Activated T-helper 17 cell treated with anti-CD3 and anti-CD28 coated beads, Interleukin-2, amount 50 U/mL, for 72 hours (primary cell): Measurements from ENCODE around the gene RAB6A. TPM values are rescaled to one million over a fixed set of nuclear protein-coding genes. Genes with fewer than 3 reads are reported as not detected.

Experiments
- ATAC-seq: fragments of 150-1000 bp; cut with Tn5 transposase; replicated peaks from 2 replicates; pipeline ENCODE4 v1.10.0; 2021; ENCODE audit warnings: mild to moderate bottlenecking, moderate library complexity
- H3K27ac Mint-ChIP-seq: one replicate; pipeline ENCODE4 v1.8.0; 2022; ENCODE audit warnings: mixed read lengths
- H3K27me3 Mint-ChIP-seq: one replicate; pipeline ENCODE4 v1.8.0; 2022; ENCODE audit warnings: mixed read lengths
- H3K36me3 Mint-ChIP-seq: one replicate; pipeline ENCODE4 v1.8.0; 2022; ENCODE audit warnings: low read depth, mild to moderate bottlenecking, mixed read lengths
- H3K4me1 Mint-ChIP-seq: one replicate; pipeline ENCODE4 v1.8.0; 2022; ENCODE audit warnings: mixed read lengths
- H3K4me3 Mint-ChIP-seq: one replicate; pipeline ENCODE4 v1.8.0; 2022; ENCODE audit warnings: mild to moderate bottlenecking, mixed read lengths
- H3K9me3 Mint-ChIP-seq: one replicate; pipeline ENCODE4 v1.8.0; 2022; ENCODE audit warnings: mixed read lengths
- total RNA-seq, 2 donors: library from RNA; stranded (reverse); gene quantifications; one replicate each; pipeline ENCODE4 v1.2.3, GENCODE V29; 2022

The RAB6A gene
- total RNA-seq, 2 donors from 2014 or later: 78.6 to 113 TPM

- peak overlapping the region; percentile 80 for H3K27ac Mint-ChIP-seq
- H3K4me1 Mint-ChIP-seq: peaks cover 11% of the 10 kb centered on the region
- no peaks in the 10 kb centered on the region for H3K36me3 Mint-ChIP-seq
- no peak overlapping the region for H3K4me3 Mint-ChIP-seq
- no peaks in the 10 kb centered on the region for H3K27me3 Mint-ChIP-seq
- no peak for ATAC-seq
- no peaks in the 10 kb centered on the region for H3K9me3 Mint-ChIP-seq
Measured at GRCh38 chr11:73663604-73664495, 97.0 kb downstream of the RAB6A start.

- no peaks in the 10 kb centered on the region for H3K9me3 Mint-ChIP-seq
- H3K4me1 Mint-ChIP-seq: peaks cover 11% of the 10 kb centered on the region
- no peaks in the 10 kb centered on the region for H3K36me3 Mint-ChIP-seq
- H3K27ac Mint-ChIP-seq: peak overlapping the region; percentile 51
- H3K27me3 Mint-ChIP-seq: no peaks in the 10 kb centered on the region
- ATAC-seq: peak; percentile 37
- no peak overlapping the region for H3K4me3 Mint-ChIP-seq
Measured at GRCh38 chr11:73662445-73663157, 98.3 kb downstream of the RAB6A start.

- ATAC-seq: peak; percentile 93
- H3K27me3 Mint-ChIP-seq: no peaks in the 10 kb centered on the region
- H3K4me1 Mint-ChIP-seq: peaks cover 11% of the 10 kb centered on the region
- H3K9me3 Mint-ChIP-seq: no peaks in the 10 kb centered on the region
- H3K36me3 Mint-ChIP-seq: no peaks in the 10 kb centered on the region
- H3K27ac Mint-ChIP-seq: no peak overlapping the region
- H3K4me3 Mint-ChIP-seq: peak overlapping the region; percentile 41
Measured at GRCh38 chr11:73661035-73661628, 99.7 kb downstream of the RAB6A start.

GRCh38 chr11:73660497-73661034 is 100.3 kb downstream of the RAB6A start:
- Mint-ChIP-seq H3K9me3 (no peaks in the 10 kb centered on the region), H3K27ac (no peak overlapping the region), H3K36me3 (no peaks in the 10 kb centered on the region), H3K4me1 (peaks cover 11% of the 10 kb centered on the region), H3K4me3 (peak overlapping the region; percentile 41), H3K27me3 (no peaks in the 10 kb centered on the region)
- ATAC-seq: peak; percentile 35

GRCh38 chr11:73659961-73660360 is 100.9 kb downstream of the RAB6A start:
- Mint-ChIP-seq H3K36me3 (no peaks in the 10 kb centered on the region), H3K27ac (no peak overlapping the region), H3K4me3 (peak overlapping the region; percentile 41), H3K9me3 (no peaks in the 10 kb centered on the region), H3K4me1 (peaks cover 11% of the 10 kb centered on the region), H3K27me3 (no peaks in the 10 kb centered on the region)
- no peak for ATAC-seq

- no peaks in the 10 kb centered on the region for H3K36me3 Mint-ChIP-seq
- H3K27me3 Mint-ChIP-seq: no peaks in the 10 kb centered on the region
- no peak overlapping the region for H3K27ac Mint-ChIP-seq
- ATAC-seq: no peak
- H3K9me3 Mint-ChIP-seq: no peaks in the 10 kb centered on the region
- H3K4me3 Mint-ChIP-seq: no peak overlapping the region
- H3K4me1 Mint-ChIP-seq: no peaks in the 10 kb centered on the region
Measured at GRCh38 chr11:73656985-73657384, 103.9 kb downstream of the RAB6A start.

- Mint-ChIP-seq H3K4me3 (no peak overlapping the region), H3K4me1 (no peaks in the 10 kb centered on the region), H3K27me3 (no peaks in the 10 kb centered on the region), H3K9me3 (no peaks in the 10 kb centered on the region), H3K27ac (peak overlapping the region; percentile 53), H3K36me3 (no peaks in the 10 kb centered on the region)
- no peak for ATAC-seq
Measured at GRCh38 chr11:73655686-73656085, 105.2 kb downstream of the RAB6A start.

- Mint-ChIP-seq H3K36me3 (no peaks in the 10 kb centered on the region), H3K4me3 (no peak overlapping the region), H3K27ac (peak overlapping the region; percentile 35), H3K9me3 (no peaks in the 10 kb centered on the region), H3K4me1 (no peaks in the 10 kb centered on the region), H3K27me3 (no peaks in the 10 kb centered on the region)
- ATAC-seq: no peak
Measured at GRCh38 chr11:73654482-73655021, 106.3 kb downstream of the RAB6A start.

GRCh38 chr11:73653996-73654395 is 106.9 kb downstream of the RAB6A start:
- peak overlapping the region; percentile 35 for H3K27ac Mint-ChIP-seq
- ATAC-seq: no peak
- H3K27me3 Mint-ChIP-seq: no peaks in the 10 kb centered on the region

GRCh38 chr11:73652856-73653559 is 107.9 kb downstream of the RAB6A start:
- no peaks in the 10 kb centered on the region for H3K4me1 Mint-ChIP-seq
- H3K27ac Mint-ChIP-seq: peak overlapping the region; percentile 35
- no peaks in the 10 kb centered on the region for H3K36me3 Mint-ChIP-seq
- ATAC-seq: no peak
- no peaks in the 10 kb centered on the region for H3K27me3 Mint-ChIP-seq
- no peaks in the 10 kb centered on the region for H3K9me3 Mint-ChIP-seq
- no peak overlapping the region for H3K4me3 Mint-ChIP-seq

More at GRCh38 chr11:73653996-73654395, 106.9 kb downstream of the RAB6A start:
- Mint-ChIP-seq H3K36me3 (no peaks in the 10 kb centered on the region), H3K4me3 (no peak overlapping the region), H3K4me1 (no peaks in the 10 kb centered on the region), H3K9me3 (no peaks in the 10 kb centered on the region)

GRCh38 chr11:73652046-73652730 is 108.7 kb downstream of the RAB6A start:
- Mint-ChIP-seq H3K27me3 (no peaks in the 10 kb centered on the region), H3K4me3 (no peak overlapping the region), H3K27ac (no peak overlapping the region), H3K9me3 (no peaks in the 10 kb centered on the region), H3K4me1 (no peaks in the 10 kb centered on the region), H3K36me3 (no peaks in the 10 kb centered on the region)
- no peak for ATAC-seq

- Mint-ChIP-seq H3K27me3 (no peaks in the 10 kb centered on the region), H3K9me3 (no peaks in the 10 kb centered on the region), H3K4me1 (peaks cover 5% of the 10 kb centered on the region), H3K27ac (no peak overlapping the region), H3K4me3 (no peak overlapping the region), H3K36me3 (no peaks in the 10 kb centered on the region)
- ATAC-seq: no peak
Measured at GRCh38 chr11:73651661-73652045, 109.2 kb downstream of the RAB6A start.

- Mint-ChIP-seq H3K27me3 (no peaks in the 10 kb centered on the region), H3K36me3 (no peaks in the 10 kb centered on the region), H3K27ac (no peak overlapping the region), H3K9me3 (no peaks in the 10 kb centered on the region), H3K4me1 (peaks cover 5% of the 10 kb centered on the region), H3K4me3 (no peak overlapping the region)
- no peak for ATAC-seq
Measured at GRCh38 chr11:73651252-73651651, 109.6 kb downstream of the RAB6A start.
